Hematopoietic multipotent progenitor cell treated with erythropoietin and hydrocortisone succinate and interleukin-3 and kit ligand, for 6 days (in vitro differentiated cells): Measurements from ENCODE around the gene PPOX.

Experiments
- DNase-seq: peaks from one replicate; pipeline ENCODE4 v3.0.0-alpha.2; 2015

Gene PPOX

DNA sequence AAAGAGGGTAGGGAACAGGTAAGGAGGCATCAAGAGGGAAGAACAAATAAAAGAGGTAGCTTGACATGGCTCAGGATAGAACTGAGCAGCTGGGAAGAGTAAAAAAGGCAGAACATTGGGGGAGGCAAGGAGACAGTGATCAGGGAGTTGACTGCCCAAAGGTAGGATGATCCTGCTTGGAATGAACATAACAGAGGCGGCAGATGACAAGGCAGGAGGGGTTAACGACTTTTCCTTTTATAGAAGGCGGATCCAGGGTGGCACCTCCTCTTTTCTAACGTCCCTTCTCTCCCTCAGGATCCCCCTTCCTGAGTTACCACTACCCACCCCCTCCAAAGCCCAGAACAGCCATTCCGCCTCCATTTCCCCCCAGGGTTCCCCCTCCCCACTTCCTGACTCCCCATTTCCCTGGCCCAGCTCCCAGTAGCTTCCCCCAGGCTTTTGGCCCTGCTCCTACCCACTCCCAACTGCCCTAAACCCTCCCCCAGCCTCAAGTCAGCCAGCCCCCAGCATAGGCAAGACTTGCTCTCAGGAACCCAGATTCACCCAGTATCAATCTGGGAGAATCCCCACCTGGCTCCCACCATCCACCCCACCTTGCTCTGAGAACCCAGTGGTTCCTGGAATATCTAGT, 33.4 kb downstream of the PPOX start:
- DNase-seq = no peak

DNA sequence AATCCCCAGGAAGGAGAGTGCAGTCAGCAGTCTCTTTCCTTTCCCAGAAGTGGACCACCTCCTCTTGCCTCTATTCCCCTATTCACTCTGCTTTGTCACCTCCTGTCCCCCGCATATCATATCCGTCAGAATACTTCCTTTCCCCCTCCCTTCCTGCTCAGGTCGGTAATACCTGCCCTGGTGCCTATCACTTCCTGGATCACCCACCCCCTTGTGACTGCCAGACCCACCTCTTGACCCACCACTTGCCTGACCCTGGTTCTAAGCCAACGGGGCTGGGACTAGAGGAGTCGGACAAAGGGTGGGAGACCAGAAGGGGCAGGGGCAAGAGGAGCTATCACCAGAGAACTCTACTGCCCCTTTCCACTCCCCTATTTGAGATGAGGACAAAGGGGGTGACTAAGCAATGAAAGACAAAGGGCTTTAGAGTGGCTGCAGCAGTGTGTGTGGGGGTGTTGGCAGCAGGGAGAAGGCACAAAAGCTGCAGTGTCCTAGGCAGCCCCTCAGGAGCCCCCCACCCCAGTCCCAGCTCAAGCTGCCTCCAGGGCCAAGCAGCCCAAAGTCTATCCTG, 34.3 kb downstream of the PPOX start:
- no peak for DNase-seq

DNA sequence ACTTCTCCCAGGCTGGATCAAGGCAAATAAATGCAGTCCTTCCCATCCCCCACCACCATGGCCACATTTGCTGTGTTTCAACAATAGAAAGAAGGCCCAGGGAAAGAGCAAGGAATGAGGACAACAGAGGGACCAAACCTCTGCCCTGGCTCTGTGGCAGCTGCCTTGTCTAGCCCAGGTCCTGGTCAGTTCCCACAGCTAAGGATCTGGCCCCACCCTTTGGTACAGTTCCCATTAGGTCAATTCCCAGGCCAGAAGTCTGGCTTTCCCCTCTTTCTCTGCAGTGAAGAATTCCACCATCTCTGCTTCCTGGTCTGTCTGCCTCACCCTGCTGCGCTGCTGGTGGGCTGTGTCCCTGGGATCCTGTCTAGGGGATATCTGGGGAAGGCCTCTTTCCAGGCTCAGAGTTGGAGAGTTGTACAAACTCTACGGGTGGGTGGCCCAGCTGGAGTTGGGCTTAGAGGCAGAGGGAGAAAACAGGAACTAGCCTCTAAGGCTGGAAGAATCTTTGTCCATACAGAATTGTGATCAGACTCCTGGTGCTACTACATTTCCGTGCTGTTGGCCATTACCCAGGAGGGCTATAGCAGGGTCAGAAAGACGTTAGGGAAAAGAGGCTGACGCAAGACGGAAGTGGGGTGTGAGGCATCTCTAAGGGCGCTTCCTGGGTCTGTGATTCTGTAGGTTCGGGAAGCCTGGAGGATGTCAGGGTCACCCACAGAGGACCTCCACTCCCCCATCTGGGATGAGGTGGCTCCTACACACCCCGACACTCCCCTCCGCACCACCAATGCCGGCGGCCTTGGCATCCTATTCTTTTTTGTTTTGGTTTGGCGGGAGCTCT, 35.0 kb downstream of the PPOX start:
- DNase-seq = peak; percentile 36

GRCh38 chr1:161201836-161202712, 35.8 kb downstream of the PPOX start, which contains the start of gene NDUFS2:
TSS of gene NDUFS2 (plus strand) at chr1:161202367. CDS start at chr1:161202386, 19 bp downstream.
- peak; percentile 100 for DNase-seq

DNA sequence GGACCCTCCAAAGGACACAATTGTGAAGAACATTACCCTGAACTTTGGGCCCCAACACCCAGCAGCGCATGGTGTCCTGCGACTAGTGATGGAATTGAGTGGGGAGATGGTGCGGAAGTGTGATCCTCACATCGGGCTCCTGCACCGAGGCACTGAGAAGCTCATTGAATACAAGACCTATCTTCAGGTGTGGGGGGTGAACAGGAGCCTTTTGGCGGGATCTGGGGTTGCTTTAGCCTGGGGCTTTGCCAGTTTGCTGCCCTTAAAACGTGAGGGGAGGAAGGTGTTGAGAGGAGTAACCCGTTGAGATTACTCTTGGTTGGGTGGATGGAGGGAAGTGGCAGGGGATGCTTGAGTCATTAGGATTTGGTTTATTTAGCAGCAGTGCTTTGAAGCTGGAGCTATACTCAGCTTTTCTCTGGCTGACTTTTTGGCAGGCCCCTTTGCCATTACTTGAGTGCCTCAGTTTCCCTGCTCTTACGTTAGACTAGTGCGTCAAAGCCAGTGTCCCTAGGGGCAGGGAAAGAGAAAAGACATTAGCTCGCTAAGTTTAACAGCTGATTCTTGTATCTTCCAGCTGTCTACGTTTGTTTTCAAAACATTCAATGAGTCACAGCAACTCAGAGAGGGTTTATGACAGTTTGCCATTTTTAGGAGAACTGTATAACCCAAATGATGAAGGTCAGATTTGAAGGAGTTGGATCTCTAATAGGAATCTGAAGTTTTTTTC, 40.4 kb downstream of the PPOX start:
- no peak for DNase-seq

GRCh38 chr1:161207173-161207572, 40.9 kb downstream of the PPOX start:
- DNase-seq = no peak

DNA sequence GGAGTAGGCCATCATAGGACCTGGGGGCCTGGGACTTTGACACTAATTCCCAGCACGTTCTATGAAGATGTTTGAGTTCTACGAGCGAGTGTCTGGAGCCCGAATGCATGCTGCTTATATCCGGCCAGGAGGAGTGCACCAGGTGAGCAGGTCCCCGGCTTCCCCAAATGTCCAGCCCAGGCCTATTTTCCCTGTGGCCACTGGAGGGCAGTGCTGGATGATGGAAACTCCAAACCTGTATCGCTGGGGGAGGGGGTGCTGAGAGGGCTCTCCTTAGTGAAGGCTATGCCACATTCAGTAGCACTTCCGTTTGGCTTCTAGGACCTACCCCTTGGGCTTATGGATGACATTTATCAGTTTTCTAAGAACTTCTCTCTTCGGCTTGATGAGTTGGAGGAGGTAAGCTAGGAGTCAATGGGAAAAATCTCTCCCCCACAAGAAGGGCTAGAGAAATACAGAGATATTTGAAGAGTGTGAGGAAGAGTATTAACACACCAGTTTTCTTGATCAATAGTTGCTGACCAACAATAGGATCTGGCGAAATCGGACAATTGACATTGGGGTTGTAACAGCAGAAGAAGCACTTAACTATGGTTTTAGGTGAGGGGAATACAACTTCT, 43.7 kb downstream of the PPOX start:
- peak; percentile 93 for DNase-seq

- DNase-seq = no peak
Observed at GRCh38 chr1:161214369-161214768, 48.1 kb downstream of the PPOX start.

- DNase-seq = peak; percentile 65
Observed at GRCh38 chr1:161215076-161215475, 48.9 kb downstream of the PPOX start, which contains the start of gene FCER1G. TSS of gene FCER1G (plus strand) at chr1:161215295. CDS start at chr1:161215322, 27 bp downstream.

DNA sequence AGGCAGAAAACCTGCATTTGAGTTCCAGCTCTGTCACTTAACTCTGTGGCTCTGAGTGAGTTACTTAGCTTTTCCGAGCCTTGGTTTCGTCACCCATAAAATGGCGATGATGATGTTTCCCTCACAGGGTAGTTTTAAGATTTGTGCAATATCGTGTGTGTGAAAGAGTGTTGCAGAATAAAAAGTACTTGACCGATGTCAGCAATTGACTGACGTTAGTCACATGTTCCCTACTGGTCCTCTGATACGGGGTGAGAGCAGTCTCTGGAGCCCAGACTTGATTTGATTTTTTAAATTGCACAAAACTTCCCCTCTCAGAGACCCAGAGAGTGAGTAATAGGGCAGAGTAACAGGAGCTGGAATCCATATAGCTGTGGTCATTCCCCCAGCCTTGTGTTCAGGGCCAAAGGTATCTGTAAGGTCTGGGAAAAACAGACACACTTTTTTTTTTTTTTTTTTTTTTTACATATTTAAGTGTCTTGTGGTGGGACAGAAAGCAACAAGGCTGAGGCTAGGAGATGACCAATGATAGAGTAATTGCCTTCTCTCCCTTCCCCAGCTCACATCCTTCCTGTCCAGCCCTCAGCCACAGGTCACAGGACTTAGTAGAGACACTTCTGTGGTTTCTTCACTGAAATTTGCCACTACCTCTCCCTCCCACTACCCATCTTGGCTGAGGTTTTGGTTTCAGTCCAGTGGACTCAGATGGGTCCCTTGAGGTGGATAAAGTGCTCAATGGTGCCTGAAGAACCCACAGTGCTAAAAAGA, 50.9 kb downstream of the PPOX start:
- peak; percentile 68 for DNase-seq

DNA sequence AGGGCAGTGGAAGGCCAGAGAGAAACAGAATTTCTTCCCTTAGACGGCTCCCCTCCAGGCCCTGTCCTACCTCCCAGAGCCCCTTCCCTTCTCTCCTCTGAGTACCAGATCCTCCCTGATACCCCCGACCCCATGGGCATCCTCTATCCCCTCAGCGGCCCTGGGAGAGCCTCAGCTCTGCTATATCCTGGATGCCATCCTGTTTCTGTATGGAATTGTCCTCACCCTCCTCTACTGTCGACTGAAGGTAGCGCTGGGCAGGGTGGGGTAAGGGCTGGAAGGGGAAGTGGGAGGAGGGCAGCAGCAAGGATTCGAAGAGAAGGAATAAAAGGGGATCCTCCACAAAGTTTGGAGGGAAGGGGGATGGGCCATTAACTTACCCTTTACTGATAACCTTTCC, 51.6 kb downstream of the PPOX start:
- no peak for DNase-seq

DNA sequence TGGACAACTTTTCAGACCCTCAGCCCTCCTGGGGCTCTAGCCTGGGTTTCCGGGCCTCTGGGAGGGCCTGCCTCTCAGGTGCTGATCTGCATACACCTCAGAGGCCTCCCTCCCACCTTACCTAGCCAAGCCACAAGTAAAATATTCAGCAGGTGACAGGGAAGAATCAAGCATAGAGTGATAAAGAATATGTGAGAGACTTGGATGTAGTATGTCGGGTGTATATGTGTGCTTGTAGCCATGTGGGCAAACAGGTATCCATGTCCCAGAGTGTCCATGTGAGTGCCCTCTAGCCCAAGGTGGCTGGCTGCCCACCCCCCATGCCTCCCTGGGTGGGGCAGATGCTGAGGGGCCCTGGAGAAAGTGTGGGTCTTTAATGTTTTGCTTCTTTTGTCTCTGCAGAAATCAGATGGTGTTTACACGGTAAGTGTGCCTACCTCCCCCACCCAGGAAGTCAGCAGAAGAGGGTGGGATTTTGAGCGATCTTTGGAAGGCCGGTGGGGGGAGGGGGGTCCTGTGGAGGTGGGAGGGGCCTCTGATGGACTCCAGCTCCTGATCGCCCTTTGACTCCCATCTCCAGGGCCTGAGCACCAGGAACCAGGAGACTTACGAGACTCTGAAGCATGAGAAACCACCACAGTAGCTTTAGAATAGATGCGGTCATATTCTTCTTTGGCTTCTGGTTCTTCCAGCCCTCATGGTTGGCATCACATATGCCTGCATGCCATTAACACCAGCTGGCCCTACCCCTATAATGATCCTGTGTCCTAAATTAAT, 52.3 kb downstream of the PPOX start:
- no peak for DNase-seq

DNA sequence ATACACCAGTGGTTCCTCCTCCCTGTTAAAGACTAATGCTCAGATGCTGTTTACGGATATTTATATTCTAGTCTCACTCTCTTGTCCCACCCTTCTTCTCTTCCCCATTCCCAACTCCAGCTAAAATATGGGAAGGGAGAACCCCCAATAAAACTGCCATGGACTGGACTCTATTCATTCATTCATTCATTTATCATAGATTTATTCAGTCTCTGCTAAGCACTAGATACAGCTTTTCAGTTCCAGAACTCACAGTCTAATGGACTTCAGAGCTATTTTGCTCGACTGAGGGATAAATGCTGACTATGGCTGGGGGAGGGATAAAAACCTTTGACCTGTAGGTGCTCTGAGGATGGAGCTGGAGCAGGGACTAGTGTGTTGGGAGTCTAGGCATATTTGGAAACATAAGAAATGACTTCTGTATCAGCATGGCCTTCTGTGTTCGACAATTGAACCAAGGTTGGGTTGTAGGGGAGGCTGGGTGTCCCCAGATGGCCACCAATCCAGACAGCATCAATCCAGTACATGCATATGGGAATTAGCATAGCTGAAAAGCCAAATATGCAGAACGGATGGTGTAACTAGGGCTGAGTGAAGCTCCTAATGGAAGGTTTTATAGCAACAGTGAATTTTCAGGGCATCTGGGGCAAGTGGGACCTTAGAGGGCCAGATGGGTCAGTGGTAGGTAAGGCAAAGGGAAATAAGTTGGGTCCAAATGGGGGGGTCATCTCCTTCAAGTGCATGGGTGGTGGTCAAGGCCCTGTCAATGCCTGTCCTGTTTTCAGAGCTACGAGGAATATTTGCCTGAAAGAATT, 53.1 kb downstream of the PPOX start:
- DNase-seq = no peak

- DNase-seq = no peak
Observed at GRCh38 chr1:161220002-161220401, 53.8 kb downstream of the PPOX start.
